ENCODE measurements around the gene HCK.

Gene HCK

GRCh38 chr20:32050324-32050841 lies 1.7 kb upstream of the HCK start:
- TF ChIP-seq, protein P1, sequence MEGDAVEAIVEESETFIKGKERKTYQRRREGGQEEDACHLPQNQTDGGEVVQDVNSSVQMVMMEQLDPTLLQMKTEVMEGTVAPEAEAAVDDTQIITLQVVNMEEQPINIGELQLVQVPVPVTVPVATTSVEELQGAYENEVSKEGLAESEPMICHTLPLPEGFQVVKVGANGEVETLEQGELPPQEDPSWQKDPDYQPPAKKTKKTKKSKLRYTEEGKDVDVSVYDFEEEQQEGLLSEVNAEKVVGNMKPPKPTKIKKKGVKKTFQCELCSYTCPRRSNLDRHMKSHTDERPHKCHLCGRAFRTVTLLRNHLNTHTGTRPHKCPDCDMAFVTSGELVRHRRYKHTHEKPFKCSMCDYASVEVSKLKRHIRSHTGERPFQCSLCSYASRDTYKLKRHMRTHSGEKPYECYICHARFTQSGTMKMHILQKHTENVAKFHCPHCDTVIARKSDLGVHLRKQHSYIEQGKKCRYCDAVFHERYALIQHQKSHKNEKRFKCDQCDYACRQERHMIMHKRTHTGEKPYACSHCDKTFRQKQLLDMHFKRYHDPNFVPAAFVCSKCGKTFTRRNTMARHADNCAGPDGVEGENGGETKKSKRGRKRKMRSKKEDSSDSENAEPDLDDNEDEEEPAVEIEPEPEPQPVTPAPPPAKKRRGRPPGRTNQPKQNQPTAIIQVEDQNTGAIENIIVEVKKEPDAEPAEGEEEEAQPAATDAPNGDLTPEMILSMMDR (IDR thresholded peaks at IDR 0.05): no peak
- Histone ChIP-seq H3K9me3 (no peaks in the 10 kb centered on the region), H3K4me3 (no peak overlapping the region), H3K36me3 (no peaks in the 10 kb centered on the region), H3K27ac (no peak overlapping the region), H3K4me1 (peaks cover 0 to 19% (median 5%) of the 10 kb centered on the region in 4 donors), H3K27me3 (peaks cover 7 to 73% of the 10 kb centered on the region in 2 donors)
- DNase-seq: no peak
- intact Hi-C loops (cut with DNase I; ENCODE audit: low total_unique reads): no loop called here

DNA sequence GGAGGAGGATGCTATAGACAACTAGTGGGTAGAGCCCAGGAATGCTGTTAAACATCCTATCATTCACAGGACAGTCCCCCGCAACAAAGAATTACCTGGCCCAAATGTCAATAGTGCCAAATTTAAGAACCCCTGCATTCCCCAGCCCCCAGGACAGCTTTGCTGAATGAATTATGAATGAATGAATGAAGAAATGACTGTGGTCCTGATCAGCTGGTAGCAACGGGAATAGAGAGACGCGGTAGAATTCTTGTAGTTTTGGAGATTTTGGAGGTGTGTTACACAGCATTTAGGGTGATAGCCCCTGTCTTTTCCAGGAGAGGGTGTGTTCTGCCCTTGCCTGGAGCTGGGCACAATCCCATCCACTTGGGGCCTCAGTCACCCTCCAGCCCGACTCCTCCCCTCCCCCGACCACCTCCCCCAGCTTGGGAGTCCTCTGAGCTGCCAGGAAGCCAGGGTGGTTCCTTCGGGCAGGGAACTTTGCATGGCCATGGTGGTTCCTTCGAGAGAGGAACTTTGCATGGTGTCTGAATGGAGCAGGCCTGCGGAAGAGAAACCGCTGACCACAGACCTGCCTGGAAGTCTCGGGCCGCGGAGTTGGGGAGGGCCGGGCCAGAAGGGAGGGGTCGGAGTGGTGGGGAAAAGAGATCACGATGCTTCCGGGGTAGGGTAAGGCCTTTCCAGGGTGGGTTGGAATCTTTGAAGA lies 1.0 kb upstream of the HCK start:
- H3K27me3 ChIP-seq: peaks cover 7 to 73% of the 10 kb centered on the region in 2 donors
- peaks cover 0 to 19% (median 5%) of the 10 kb centered on the region in 4 donors for H3K4me1 ChIP-seq
- no peaks in the 10 kb centered on the region for H3K36me3 ChIP-seq
- DNase-seq: peak; percentile 49 to 75
- H3K9me3 ChIP-seq: no peaks in the 10 kb centered on the region
- H3K4me3 ChIP-seq: no peak overlapping the region
- intact Hi-C loops (cut with DNase I; ENCODE audit: low total_unique reads): no loop called here
- TF ChIP-seq, protein P1 (IDR thresholded peaks at IDR 0.05): no peak
- no peak overlapping the region for H3K27ac ChIP-seq

- H3K4me3 ChIP-seq: peak overlapping the region in 1 of 2 donors; percentile 44
- TF ChIP-seq, protein P1 (IDR thresholded peaks at IDR 0.05): no peak
- no peak overlapping the region for H3K27ac ChIP-seq
- intact Hi-C loops (cut with DNase I; ENCODE audit: low total_unique reads): no loop called here
- H3K4me1 ChIP-seq: peaks cover 0 to 19% (median 5%) of the 10 kb centered on the region in 4 donors
- no peaks in the 10 kb centered on the region for H3K36me3 ChIP-seq
- DNase-seq: no peak
- H3K9me3 ChIP-seq: no peaks in the 10 kb centered on the region
- H3K27me3 ChIP-seq: peaks cover 7 to 70% of the 10 kb centered on the region in 2 donors
These were observed 337 bp upstream of the HCK start for GRCh38 chr20:32051720-32052089.

GRCh38 chr20:32052778-32053362 lies 828 bp downstream of the HCK start:
- no peaks in the 10 kb centered on the region for H3K36me3 ChIP-seq
- H3K9me3 ChIP-seq: no peaks in the 10 kb centered on the region
- TF ChIP-seq, protein P1 (IDR thresholded peaks at IDR 0.05): no peak
- H3K4me3 ChIP-seq: peak overlapping the region; percentile 42 to 44
- no peak overlapping the region for H3K27ac ChIP-seq
- intact Hi-C loops (cut with DNase I; ENCODE audit: low total_unique reads): no loop called here
- peaks cover 7 to 71% of the 10 kb centered on the region in 2 donors for H3K27me3 ChIP-seq
- peaks cover 0 to 19% (median 5%) of the 10 kb centered on the region in 4 donors for H3K4me1 ChIP-seq
- peak; percentile 44 to 76 for DNase-seq

GRCh38 chr20:32053648-32054047 lies 1.6 kb downstream of the HCK start:
- TF ChIP-seq, protein P1 (IDR thresholded peaks at IDR 0.05): no peak
- intact Hi-C loops (cut with DNase I; ENCODE audit: low total_unique reads): no loop called here
- Histone ChIP-seq H3K27me3 (peaks cover 7 to 72% of the 10 kb centered on the region in 2 donors), H3K27ac (no peak overlapping the region), H3K4me1 (peaks cover 0 to 19% (median 5%) of the 10 kb centered on the region in 4 donors), H3K4me3 (no peak overlapping the region), H3K36me3 (no peaks in the 10 kb centered on the region), H3K9me3 (no peaks in the 10 kb centered on the region)
- DNase-seq: no peak
